A673 (cell line): Measurements from ENCODE around the gene TCIRG1. TPM values are rescaled to one million over a fixed set of nuclear protein-coding genes. Genes with fewer than 3 reads are reported as not detected.
A peak's percentile ranks its signal among the peaks of the same experiment; 100 is the strongest.

Source experiments
- BruUV-seq: library from RNA; stranded (reverse); fragments of 400-500 nt; replicated peaks from 2 replicates; lab custom pipeline; 2021; lab: Mats Ljungman, UMichigan
- CTCF ChIA-PET: fragments of 300-600 bp; sonication (Branson Sonifier 250); formaldehyde crosslinking; loops from one replicate; lab custom pipeline; 2022; ENCODE audit warnings: antibody characterized with exemption; lab: Charles Lee
- POLR2A ChIA-PET: fragments of 300-600 bp; sonication (Branson Sonifier 250); formaldehyde crosslinking; loops from one replicate; lab custom pipeline; 2022; ENCODE audit warnings: antibody characterized with exemption; ENCODE audit not compliant: low non-redundant PET; lab: Charles Lee
- DNase-seq: peaks from one replicate; pipeline ENCODE4 v3.0.0-alpha.2; 2015; ENCODE audit warnings: low spot score
- H3K27ac ChIP-seq: fragments of 200-600 bp; sonication (generic); 2 replicates; pipeline ENCODE4 v1.5.1; 2016; ENCODE audit warnings: mixed run types, low read depth, mild to moderate bottlenecking, mixed read lengths, antibody characterized with exemption, low read length; ENCODE audit not compliant: poor library complexity, severe bottlenecking
- H3K27me3 ChIP-seq: fragments of 200-600 bp; sonication (generic); replicated peaks from 2 replicates; pipeline ENCODE4 v1.6.1; 2017; ENCODE audit warnings: mixed run types, low read depth, mild to moderate bottlenecking, mixed read lengths, antibody characterized with exemption, low read length; ENCODE audit not compliant: insufficient read depth, poor library complexity
- H3K36me3 ChIP-seq: fragments of 200-600 bp; sonication (generic); 2 replicates; pipeline ENCODE4 v1.6.1; 2016; ENCODE audit warnings: mixed run types, mild to moderate bottlenecking, mixed read lengths, antibody characterized with exemption, low read length; ENCODE audit not compliant: insufficient read depth, poor library complexity, severe bottlenecking
- H3K4me1 ChIP-seq: fragments of 200-600 bp; sonication (generic); 2 replicates; pipeline ENCODE4 v1.6.1; 2017; ENCODE audit warnings: mixed run types, mild to moderate bottlenecking, mixed read lengths, antibody characterized with exemption, low read length; ENCODE audit not compliant: insufficient read depth, poor library complexity, severe bottlenecking
- H3K4me3 ChIP-seq: fragments of 200-600 bp; sonication (generic); 2 replicates; pipeline ENCODE4 v1.5.1; 2016; ENCODE audit warnings: low read depth, mixed run types, mild to moderate bottlenecking, mixed read lengths, low read length; ENCODE audit not compliant: poor library complexity, severe bottlenecking
- H3K9me3 ChIP-seq: fragments of 200-600 bp; sonication (generic); 2 replicates; pipeline ENCODE4 v1.6.1; 2016; ENCODE audit warnings: mixed run types, low read depth, mild to moderate bottlenecking, mixed read lengths, antibody characterized with exemption, low read length; ENCODE audit not compliant: poor library complexity, severe bottlenecking
- CTCF ChIP-seq: fragments of 300-800, 200-600 bp; sonication (generic); conservative IDR thresholded peaks from 2 replicates; pipeline ENCODE4 v1.5.1; 2017; ENCODE audit warnings: low read depth, mild to moderate bottlenecking, antibody characterized with exemption, low read length, moderate library complexity, mixed read lengths
- EZH2 ChIP-seq: fragments of 200-600 bp; sonication (generic); IDR thresholded peaks from 2 replicates; pipeline ENCODE4 v1.6.1; 2017; ENCODE audit warnings: borderline replicate concordance, low read depth, mild to moderate bottlenecking, mixed read lengths, antibody characterized with exemption, low read length; ENCODE audit not compliant: poor library complexity, severe bottlenecking
- intact Hi-C: fragments of 100-400 bp; cut with micrococcal nuclease; formaldehyde crosslinking; loops from one replicate; pipeline ENCODE4 v1.10.0; 2022; ENCODE audit not compliant: unreplicated experiment
- total RNA-seq: library from RNA; stranded (reverse); gene quantifications from 2 replicates; pipeline ENCODE4 v1.2.3, GENCODE V29; 2021

The TCIRG1 gene
- total RNA-seq, 1 experiment from 2014 or later = 15.0 TPM

- no peaks in the 10 kb centered on the region for H3K36me3 ChIP-seq
- H3K27ac ChIP-seq = no peak overlapping the region
- no peaks in the 10 kb centered on the region for H3K9me3 ChIP-seq
- H3K4me3 ChIP-seq = peak overlapping the region; percentile 54
- intact Hi-C loops = loop anchor here (10.0 kb wide), 1 partner anchor 202 kb away; no protein-coding TSS in a partner anchor
- CTCF ChIA-PET = no interaction called here
- peaks cover 5% of the 10 kb centered on the region for H3K27me3 ChIP-seq
- POLR2A ChIA-PET = no interaction called here
- BruUV-seq = no TSS peak
- peaks cover 6% of the 10 kb centered on the region for H3K4me1 ChIP-seq
- TF ChIP-seq EZH2 (no peak), CTCF (no peak)
- no peak for DNase-seq
Measured at GRCh38 chr11:68002938-68003845, 35.6 kb upstream of the TCIRG1 start.

GRCh38 chr11:68003846-68004550 is 34.8 kb upstream of the TCIRG1 start, which contains the start of gene UNC93B1:
UNC93B1 (minus strand) TSS chr11:68004097; CDS start chr11:68004043, 54 bp downstream.
- Histone ChIP-seq H3K36me3 (no peaks in the 10 kb centered on the region), H3K9me3 (no peaks in the 10 kb centered on the region), H3K4me1 (peaks cover 6% of the 10 kb centered on the region), H3K27me3 (peaks cover 5% of the 10 kb centered on the region), H3K27ac (no peak within 1 kb of the TSS), H3K4me3 (peak within 1 kb of the TSS; percentile 54)
- POLR2A ChIA-PET = no interaction called here
- CTCF ChIA-PET = no interaction called here
- DNase-seq = peak; percentile 77
- no peak for TF ChIP-seq CTCF
- intact Hi-C loops = loop anchor here (10.0 kb wide), 1 partner anchor 201 kb away; no protein-coding TSS in a partner anchor
- BruUV-seq = no TSS peak

GRCh38 chr11:68004551-68005335 is 34.1 kb upstream of the TCIRG1 start:
- no peak for DNase-seq
- Histone ChIP-seq H3K27ac (no peak overlapping the region), H3K4me1 (peaks cover 6% of the 10 kb centered on the region), H3K36me3 (no peaks in the 10 kb centered on the region), H3K4me3 (peak overlapping the region; percentile 54), H3K9me3 (no peaks in the 10 kb centered on the region), H3K27me3 (peaks cover 5% of the 10 kb centered on the region)
- no peak for TF ChIP-seq EZH2
- TF ChIP-seq CTCF = no peak
- POLR2A ChIA-PET = no interaction called here
- intact Hi-C loops = loop anchor here (10.0 kb wide), 1 partner anchor 200 kb away; no protein-coding TSS in a partner anchor
- no TSS peak for BruUV-seq
- CTCF ChIA-PET = no interaction called here
